OCI-LY7 (cell line): Measurements from ENCODE around the gene MPP7.

Experiments used
- EZH2phosphoT487 ChIP-seq: fragments of 200-600 bp; sonication (generic); IDR thresholded peaks from 2 replicates; pipeline ENCODE4 v1.6.1; 2018; ENCODE audit warnings: low read depth, borderline replicate concordance, mild to moderate bottlenecking, mixed run types, antibody characterized with exemption, low read length, moderate library complexity, mixed read lengths
- TF ChIP-seq, protein P1 (sequence below): fragments of 200-600 bp; sonication (generic); conservative IDR thresholded peaks from 2 replicates; pipeline ENCODE4 v1.5.1; 2014; ENCODE audit warnings: mild to moderate bottlenecking, antibody characterized with exemption, low read length, moderate library complexity, mixed read lengths

DNA sequence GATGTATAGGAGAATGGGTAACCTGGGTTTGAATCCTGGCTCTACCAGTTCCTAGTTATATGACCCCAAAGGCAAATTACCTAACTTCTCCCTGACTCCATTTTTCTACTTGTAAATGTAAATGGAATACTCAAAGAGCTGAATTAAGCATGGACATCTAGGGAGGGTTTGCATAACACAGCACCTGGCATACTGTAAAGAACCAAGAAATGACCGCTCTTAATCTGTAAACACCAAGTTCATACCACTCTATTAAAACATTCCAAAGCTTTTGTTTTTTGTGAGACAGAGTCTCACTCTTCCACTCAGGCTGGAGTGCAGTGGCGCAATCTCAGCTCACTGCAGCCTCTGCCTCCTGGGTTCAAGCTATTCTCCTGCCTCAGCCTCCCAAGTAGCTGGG is 19.6 kb downstream of the MPP7 start:
- TF ChIP-seq, protein P1, sequence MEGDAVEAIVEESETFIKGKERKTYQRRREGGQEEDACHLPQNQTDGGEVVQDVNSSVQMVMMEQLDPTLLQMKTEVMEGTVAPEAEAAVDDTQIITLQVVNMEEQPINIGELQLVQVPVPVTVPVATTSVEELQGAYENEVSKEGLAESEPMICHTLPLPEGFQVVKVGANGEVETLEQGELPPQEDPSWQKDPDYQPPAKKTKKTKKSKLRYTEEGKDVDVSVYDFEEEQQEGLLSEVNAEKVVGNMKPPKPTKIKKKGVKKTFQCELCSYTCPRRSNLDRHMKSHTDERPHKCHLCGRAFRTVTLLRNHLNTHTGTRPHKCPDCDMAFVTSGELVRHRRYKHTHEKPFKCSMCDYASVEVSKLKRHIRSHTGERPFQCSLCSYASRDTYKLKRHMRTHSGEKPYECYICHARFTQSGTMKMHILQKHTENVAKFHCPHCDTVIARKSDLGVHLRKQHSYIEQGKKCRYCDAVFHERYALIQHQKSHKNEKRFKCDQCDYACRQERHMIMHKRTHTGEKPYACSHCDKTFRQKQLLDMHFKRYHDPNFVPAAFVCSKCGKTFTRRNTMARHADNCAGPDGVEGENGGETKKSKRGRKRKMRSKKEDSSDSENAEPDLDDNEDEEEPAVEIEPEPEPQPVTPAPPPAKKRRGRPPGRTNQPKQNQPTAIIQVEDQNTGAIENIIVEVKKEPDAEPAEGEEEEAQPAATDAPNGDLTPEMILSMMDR: no peak
- TF ChIP-seq EZH2phosphoT487: no peak
